H1 (cell line): ENCODE results near the gene PYGB. TPM values are rescaled to one million over a fixed set of nuclear protein-coding genes. Genes with fewer than 3 reads are reported as not detected.

Experiments used
- CBX8 ChIP-seq: fragments of 300-800, 300-1000 bp; sonication (generic); IDR thresholded peaks from 2 replicates; pipeline ENCODE4 v1.7.1; 2016; ENCODE audit warnings: low read depth, low read length, borderline replicate concordance
- MAX ChIP-seq: IDR thresholded peaks from 2 replicates; pipeline ENCODE4 v1.6.1; 2012; ENCODE audit warnings: inconsistent platforms
- RXRA ChIP-seq: IDR thresholded peaks from 2 replicates; pipeline ENCODE4 v1.6.1; 2011; ENCODE audit warnings: low read depth, mild to moderate bottlenecking, low read length, moderate library complexity; ENCODE audit not compliant: insufficient read depth
- SRF ChIP-seq: IDR thresholded peaks from 2 replicates; pipeline ENCODE4 v1.6.1; 2011; ENCODE audit warnings: mild to moderate bottlenecking, low read depth, low read length, moderate library complexity
- SUZ12 ChIP-seq: fragments of 200-600 bp; sonication (generic); IDR thresholded peaks from 2 replicates; pipeline ENCODE4 v1.6.1; 2012; ENCODE audit warnings: mild to moderate bottlenecking, inconsistent platforms, low read length, moderate library complexity, mixed read lengths
- polyA plus RNA-seq, 7 experiments: library from polyadenylated mRNA; depleted of rRNA in 3 of 7; stranded (reverse) in 5 of 7; unstranded in 2 of 7; fragments of >200 nt in 5 of 7; fragments of 200-250 nt in 2 of 7; gene quantifications; 1 replicate in 5 of 7; 2 replicates in 1 of 7; 4 replicates in 1 of 7; pipeline versions ENCODE4 v1.2.1 to v1.2.3, GENCODE V29; 2011 to 2013; ENCODE audit warnings: missing spikeins in 2 of 7, mixed read lengths in 2 of 7
- total RNA-seq: library from RNA; stranded (reverse); fragmentation: NEBNext Ultra II Directional; extraction: Animal tissue kit (Norgen Biotek cat#: 25700); gene quantifications from 2 replicates; pipeline ENCODE4 v1.2.1, GENCODE V29; 2021

PYGB gene
- total and polyA plus RNA-seq, 2 of the 8 experiments (the other 6 are each of a cell fraction or from before 2014, with no cell fraction given), result 26.6 to 56.0 TPM

DNA sequence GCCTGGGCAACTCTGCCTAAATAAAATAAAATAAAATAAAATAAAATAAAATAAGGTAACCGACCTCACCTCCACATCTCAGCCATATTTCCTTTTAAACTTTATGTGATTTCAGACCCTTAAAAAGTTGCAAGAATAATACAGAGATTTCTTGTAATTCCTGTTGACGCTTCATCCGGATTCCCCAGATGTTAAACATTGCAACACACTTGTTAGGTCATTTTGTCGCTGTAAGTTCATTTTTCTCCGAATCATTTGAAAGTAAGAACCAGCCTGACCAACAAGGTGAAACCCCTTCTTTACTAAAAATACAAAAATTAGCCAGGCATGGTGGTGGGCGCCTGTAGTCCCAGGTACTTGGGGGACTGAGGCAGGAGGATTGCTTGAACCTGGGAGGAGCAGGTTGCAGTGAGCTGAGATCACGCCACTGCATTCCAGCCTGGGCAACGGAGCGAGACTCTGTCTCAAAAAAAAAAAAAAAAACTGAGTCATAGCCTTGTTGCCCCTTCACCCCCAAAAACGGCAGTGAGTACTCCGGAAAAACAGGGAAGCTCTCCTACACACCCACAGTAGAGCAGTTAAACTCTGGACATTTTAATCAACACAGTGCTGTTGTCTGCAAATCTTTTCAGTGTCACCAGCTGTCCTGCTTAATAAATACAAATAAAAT lies 5.9 kb downstream of the PYGB start (continued):
- TF ChIP-seq RXRA, result no peak
- no peak for TF ChIP-seq SUZ12
- TF ChIP-seq CBX8, result no peak
- no peak for TF ChIP-seq SRF
- no peak for TF ChIP-seq MAX
